ENCODE data around the gene AMH. TPM values are rescaled to one million over a fixed set of nuclear protein-coding genes. Genes with fewer than 3 reads are reported as not detected.

Gene AMH
- total RNA-seq, 8 experiments from 2014 or later = 0.36 to 4.1 (median 2.0) TPM

Other genes starting within 250 kb of the AMH start
- gene BTBD2, start 233.6 kb upstream of the AMH start, total RNA-seq = 10 to 100 TPM; 20.3 to 92.3 (median 57.2) TPM
- gene MKNK2, start 198.1 kb upstream of the AMH start, total RNA-seq = 10 to 100 TPM; 33.0 to 95.2 (median 50.9) TPM
- 10 to 100 TPM in 4 of 8 experiments, 1 to 10 TPM in 4; 7.2 to 16.3 (median 10.0) TPM for gene MOB3A, start 153.0 kb upstream of the AMH start, total RNA-seq
- gene IZUMO4, start 152.4 kb upstream of the AMH start, total RNA-seq = 1 to 10 TPM; 1.6 to 4.5 (median 3.2) TPM
- 100 to 1,000 TPM in 2 of 8 experiments, 10 to 100 TPM in 6; 59.6 to 122 (median 78.8) TPM for gene AP3D1, start 97.8 kb upstream of the AMH start, total RNA-seq
- 10 to 100 TPM in 5 of 8 experiments, 1 to 10 TPM in 3; 3.4 to 27.9 (median 13.7) TPM for gene DOT1L, start 85.4 kb upstream of the AMH start, total RNA-seq
- 10 to 100 TPM; 45.2 to 86.4 (median 52.2) TPM for gene PLEKHJ1, start 13.0 kb upstream of the AMH start, total RNA-seq
- gene SF3A2, start 12.5 kb upstream of the AMH start, total RNA-seq = 10 to 100 TPM; 13.1 to 72.6 (median 49.9) TPM
- 1 to 10 TPM in 5 of 8 experiments, under 1 TPM in 3; 0.43 to 2.0 (median 1.1) TPM for gene JSRP1, start 7.1 kb downstream of the AMH start, total RNA-seq
- 1 to 10 TPM in 1 of 8 experiments, under 1 TPM in 7; 0.15 to 1.3 (median 0.52) TPM for gene PEAK3, start 32.9 kb downstream of the AMH start, total RNA-seq
- gene LINGO3, start 58.8 kb downstream of the AMH start, total RNA-seq = 1 to 10 TPM in 1 of 8 experiments, under 1 TPM in 4, not detected in 3; 0.27 to 1.4 (median 0.35) TPM
- gene LSM7, start 79.3 kb downstream of the AMH start, total RNA-seq = 100 to 1,000 TPM; 143 to 444 (median 296) TPM
- 10 to 100 TPM; 22.2 to 77.9 (median 36.5) TPM for gene SPPL2B, start 79.4 kb downstream of the AMH start, total RNA-seq
- 1 to 10 TPM in 3 of 8 experiments, under 1 TPM in 4, not detected in 1; 0.33 to 4.1 (median 0.56) TPM for gene TMPRSS9, start 110.9 kb downstream of the AMH start, total RNA-seq
- 100 to 1,000 TPM in 2 of 8 experiments, 10 to 100 TPM in 6; 51.8 to 145 (median 85.3) TPM for gene TIMM13, start 178.3 kb downstream of the AMH start, total RNA-seq
- gene LMNB2, start 207.6 kb downstream of the AMH start, total RNA-seq = 100 to 1,000 TPM in 2 of 8 experiments, 10 to 100 TPM in 6; 29.7 to 100 (median 36.7) TPM
- 10 to 100 TPM in 7 of 8 experiments, 1 to 10 TPM in 1; 9.4 to 80.4 (median 20.8) TPM for gene GADD45B, start 226.8 kb downstream of the AMH start, total RNA-seq